ENCODE data around the gene INPP4B. TPM values are rescaled to one million over a fixed set of nuclear protein-coding genes. Genes with fewer than 3 reads are reported as not detected.

INPP4B gene
- total RNA-seq, 2 donors from 2014 or later: 8.2 to 16.6 TPM

DNA sequence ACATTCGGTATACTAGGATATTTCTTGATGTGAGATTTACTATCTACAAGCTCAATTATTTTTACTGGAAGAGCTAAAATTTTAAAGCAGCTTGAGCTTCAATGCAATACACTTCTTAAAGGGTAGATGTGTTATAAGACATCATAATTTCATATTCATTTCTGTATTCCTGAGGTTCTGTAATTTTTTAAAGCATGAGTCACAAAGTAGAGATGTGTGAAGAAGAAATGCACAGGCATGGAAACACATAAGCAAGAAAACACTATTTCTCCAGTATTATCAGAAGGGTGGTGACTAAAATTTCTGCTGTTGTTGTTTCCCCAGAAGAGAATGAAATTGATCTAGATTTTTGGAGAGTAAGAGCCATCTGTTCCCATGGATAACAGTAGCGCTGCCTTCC, 72.6 kb downstream of the INPP4B start:
- H3K9me3 ChIP-seq: no peaks in the 10 kb centered on the region
- intact Hi-C loops (cut with DNase I): no loop called here
- H3K4me1 ChIP-seq: no peaks in the 10 kb centered on the region
- H3K36me3 ChIP-seq (replicated peaks in 1 of 2; ENCODE audit: insufficient read depth in 1 of 2, low read depth in 2 of 2): no peaks in the 10 kb centered on the region
- DNase-seq: no peak
- H3K4me3 ChIP-seq: no peak overlapping the region
- H3K27ac ChIP-seq: no peak overlapping the region
- no peak for ATAC-seq
- WGBS, 2 donors: 93 to 96% methylated on average over 2 of the region's 2 CpGs
- TF ChIP-seq POLR2A (IDR thresholded peaks at IDR 0.05): no peak
- TF ChIP-seq, protein P1, sequence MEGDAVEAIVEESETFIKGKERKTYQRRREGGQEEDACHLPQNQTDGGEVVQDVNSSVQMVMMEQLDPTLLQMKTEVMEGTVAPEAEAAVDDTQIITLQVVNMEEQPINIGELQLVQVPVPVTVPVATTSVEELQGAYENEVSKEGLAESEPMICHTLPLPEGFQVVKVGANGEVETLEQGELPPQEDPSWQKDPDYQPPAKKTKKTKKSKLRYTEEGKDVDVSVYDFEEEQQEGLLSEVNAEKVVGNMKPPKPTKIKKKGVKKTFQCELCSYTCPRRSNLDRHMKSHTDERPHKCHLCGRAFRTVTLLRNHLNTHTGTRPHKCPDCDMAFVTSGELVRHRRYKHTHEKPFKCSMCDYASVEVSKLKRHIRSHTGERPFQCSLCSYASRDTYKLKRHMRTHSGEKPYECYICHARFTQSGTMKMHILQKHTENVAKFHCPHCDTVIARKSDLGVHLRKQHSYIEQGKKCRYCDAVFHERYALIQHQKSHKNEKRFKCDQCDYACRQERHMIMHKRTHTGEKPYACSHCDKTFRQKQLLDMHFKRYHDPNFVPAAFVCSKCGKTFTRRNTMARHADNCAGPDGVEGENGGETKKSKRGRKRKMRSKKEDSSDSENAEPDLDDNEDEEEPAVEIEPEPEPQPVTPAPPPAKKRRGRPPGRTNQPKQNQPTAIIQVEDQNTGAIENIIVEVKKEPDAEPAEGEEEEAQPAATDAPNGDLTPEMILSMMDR (IDR thresholded peaks at IDR 0.05): no peak
- H3K27me3 ChIP-seq: no peaks in the 10 kb centered on the region

DNA sequence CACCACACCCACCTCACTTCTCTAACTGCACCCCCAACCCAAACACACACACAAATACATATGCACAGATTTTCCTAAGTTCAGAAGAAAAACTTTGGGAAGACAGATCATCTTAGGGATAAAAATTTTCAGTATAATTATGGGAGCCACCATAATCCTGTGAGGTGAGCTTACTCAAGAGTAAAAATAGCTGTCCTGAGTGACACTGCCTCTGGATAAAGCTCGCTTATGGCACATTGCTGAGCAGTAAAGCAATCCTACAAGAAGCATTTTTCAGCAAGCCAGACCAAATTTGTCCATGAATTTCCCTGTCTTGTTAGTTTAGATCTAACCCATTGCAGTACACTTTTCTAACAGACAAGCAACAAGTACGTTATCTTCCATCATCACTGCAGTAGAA, 83.8 kb downstream of the INPP4B start:
- intact Hi-C loops (cut with DNase I): no loop called here

DNA sequence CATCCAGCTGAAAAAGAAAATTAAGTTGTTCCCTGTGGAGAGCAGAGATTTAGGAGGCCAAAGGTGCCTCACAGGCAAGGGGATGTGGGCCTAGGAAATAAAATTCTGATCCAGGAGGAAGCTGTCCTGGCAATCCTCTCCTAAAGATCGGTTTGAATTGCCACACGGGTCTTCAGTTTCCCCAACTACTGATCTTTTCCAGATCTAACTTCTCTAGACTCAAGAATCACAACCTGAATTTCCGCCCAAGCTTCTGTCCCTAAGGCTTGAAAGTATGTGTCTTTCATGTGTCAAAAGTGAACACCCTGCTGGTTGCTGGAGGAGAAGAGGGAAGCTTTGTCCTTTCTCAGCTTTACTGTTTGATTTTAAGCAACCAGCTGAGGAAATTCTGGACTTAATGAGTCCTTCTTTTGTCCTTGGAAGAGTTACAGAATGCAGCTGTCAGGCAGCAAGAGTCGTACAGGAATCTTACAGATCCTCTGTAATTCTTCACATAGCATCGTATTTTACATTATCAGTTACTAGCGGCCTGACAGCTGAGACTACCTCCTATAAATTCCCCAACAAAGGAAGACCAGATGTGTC, 93.8 kb downstream of the INPP4B start:
- H3K27me3 ChIP-seq: no peaks in the 10 kb centered on the region
- intact Hi-C loops (cut with DNase I): no loop called here
- no peak overlapping the region for H3K4me3 ChIP-seq
- TF ChIP-seq, protein P1 (IDR thresholded peaks at IDR 0.05): no peak
- TF ChIP-seq POLR2A (IDR thresholded peaks at IDR 0.05): no peak
- DNase-seq (no peak), ATAC-seq (no peak)
- H3K4me1 ChIP-seq: no peaks in the 10 kb centered on the region
- H3K36me3 ChIP-seq (replicated peaks in 1 of 2; ENCODE audit: insufficient read depth in 1 of 2, low read depth in 2 of 2): no peaks in the 10 kb centered on the region
- H3K9me3 ChIP-seq: no peaks in the 10 kb centered on the region
- 66 to 74% methylated on average over 6 of the region's 6 CpGs for WGBS, 2 donors
- H3K27ac ChIP-seq: no peak overlapping the region

More for the DNA sequence above, 83.8 kb downstream of the INPP4B start:
- no peaks in the 10 kb centered on the region for H3K9me3 ChIP-seq
- WGBS, 2 donors: 78 to 86% methylated on average over 2 of the region's 2 CpGs
- DNase-seq (no peak), ATAC-seq (no peak)
- H3K4me3 ChIP-seq: no peak overlapping the region
- no peaks in the 10 kb centered on the region for H3K27me3 ChIP-seq
- no peaks in the 10 kb centered on the region for H3K4me1 ChIP-seq
- H3K36me3 ChIP-seq (replicated peaks in 1 of 2; ENCODE audit: insufficient read depth in 1 of 2, low read depth in 2 of 2): no peaks in the 10 kb centered on the region
- H3K27ac ChIP-seq: no peak overlapping the region
- TF ChIP-seq, protein P1 (IDR thresholded peaks at IDR 0.05): no peak
- TF ChIP-seq POLR2A (IDR thresholded peaks at IDR 0.05): no peak

DNA sequence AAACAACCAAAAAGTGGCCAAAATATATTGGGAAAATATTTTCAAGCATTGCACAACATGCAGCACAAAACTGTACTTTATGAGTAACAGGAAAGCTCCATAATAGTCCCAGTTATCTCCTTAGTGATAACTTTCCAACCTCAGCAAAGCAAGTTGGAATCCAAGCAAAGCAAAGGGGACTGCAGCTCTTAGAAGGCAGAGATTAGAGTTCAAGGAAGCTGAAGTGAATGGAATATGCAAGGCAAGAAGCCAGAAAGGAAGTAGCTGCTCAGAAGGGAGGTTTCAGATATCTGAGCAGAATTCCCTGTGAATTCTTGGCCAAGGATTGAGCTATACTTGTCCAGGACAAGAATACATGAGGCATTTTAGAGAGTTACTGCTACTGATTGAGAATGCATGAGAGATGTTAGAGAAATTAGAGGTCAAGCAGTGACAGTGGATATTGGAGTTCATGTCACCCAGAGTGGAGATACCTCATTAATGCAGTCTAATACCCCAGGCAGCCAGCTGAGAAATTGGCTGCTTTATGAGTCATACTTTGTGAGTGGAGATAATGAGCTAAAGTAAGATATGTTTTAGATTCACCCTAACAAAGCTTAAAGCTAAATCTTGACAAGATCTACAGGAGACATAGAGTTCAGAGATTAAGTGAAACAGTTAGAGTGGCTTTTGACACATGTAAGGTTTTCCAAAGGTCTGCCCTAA, 102.8 kb downstream of the INPP4B start:
- no peak overlapping the region for H3K27ac ChIP-seq
- TF ChIP-seq POLR2A (IDR thresholded peaks at IDR 0.05): no peak
- TF ChIP-seq, protein P1 (IDR thresholded peaks at IDR 0.05): no peak
- H3K4me3 ChIP-seq: no peak overlapping the region
- H3K4me1 ChIP-seq: no peaks in the 10 kb centered on the region
- ATAC-seq: no peak
- H3K9me3 ChIP-seq: no peaks in the 10 kb centered on the region
- DNase-seq: no peak
- intact Hi-C loops (cut with DNase I): no loop called here
- no peaks in the 10 kb centered on the region for H3K36me3 ChIP-seq (replicated peaks in 1 of 2; ENCODE audit: insufficient read depth in 1 of 2, low read depth in 2 of 2)
- H3K27me3 ChIP-seq: no peaks in the 10 kb centered on the region

DNA sequence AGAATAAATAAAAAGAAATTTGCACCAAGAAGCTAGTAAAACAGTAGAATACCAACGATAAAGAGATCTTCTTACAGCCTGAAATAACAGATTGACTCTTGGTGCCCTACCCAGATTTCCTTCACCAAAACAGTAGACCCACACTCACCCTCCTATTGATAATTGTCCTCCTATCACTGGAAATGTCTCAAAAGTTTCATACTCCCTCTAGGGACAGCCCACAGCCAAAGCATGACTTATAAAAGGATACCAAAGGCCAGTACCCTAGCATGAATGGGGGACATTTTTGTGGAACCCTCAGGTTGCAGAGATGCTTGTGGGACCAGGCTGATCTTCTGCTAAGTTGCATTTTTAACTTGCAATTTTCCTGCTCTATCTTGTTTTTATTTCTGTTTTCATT, 104.1 kb downstream of the INPP4B start:
- H3K4me3 ChIP-seq: no peak overlapping the region
- no peak overlapping the region for H3K27ac ChIP-seq
- no peaks in the 10 kb centered on the region for H3K36me3 ChIP-seq (replicated peaks in 1 of 2; ENCODE audit: insufficient read depth in 1 of 2, low read depth in 2 of 2)
- intact Hi-C loops (cut with DNase I): no loop called here
- 40 to 54% methylated on average over 1 of the region's 1 CpG for WGBS, 2 donors
- no peak for DNase-seq
- H3K9me3 ChIP-seq: no peaks in the 10 kb centered on the region
- no peak for ATAC-seq
- H3K27me3 ChIP-seq: no peaks in the 10 kb centered on the region
- TF ChIP-seq POLR2A (IDR thresholded peaks at IDR 0.05): no peak
- TF ChIP-seq, protein P1 (IDR thresholded peaks at IDR 0.05): no peak
- no peaks in the 10 kb centered on the region for H3K4me1 ChIP-seq

Measured in body of pancreas (tissue), 4 donors.